GM19193 (cell line): ENCODE results near the gene MFSD8.
A peak's percentile ranks its signal among the peaks of the same experiment; 100 is the strongest.

Source experiments
- POLR2A ChIP-seq: IDR thresholded peaks from 4 replicates; pipeline ENCODE4 v1.6.1; 2011; ENCODE audit not compliant: insufficient read depth, insufficient read length; ENCODE audit errors: extremely low read depth

The MFSD8 gene

GRCh38 chr4:127965062-127965802 lies at the start of gene MFSD8, which contains the start of gene ABHD18:
MFSD8 (minus strand) TSS chr4:127965173; CDS start chr4:127965133, 40 bp downstream.
ABHD18 (plus strand) TSS chr4:127965406; CDS start chr4:127982956, 17,550 bp downstream.
- peak; percentile 87 for TF ChIP-seq POLR2A

- TF ChIP-seq POLR2A, result no peak
These were observed 44.5 kb upstream of the MFSD8 start for GRCh38 chr4:128009428-128009827.

- TF ChIP-seq POLR2A, result no peak
These were observed 41.6 kb upstream of the MFSD8 start for GRCh38 chr4:128006592-128006991.

GRCh38 chr4:127997534-127998388 lies 32.8 kb upstream of the MFSD8 start:
- no peak for TF ChIP-seq POLR2A

- no peak for TF ChIP-seq POLR2A
These were observed 30.8 kb upstream of the MFSD8 start for GRCh38 chr4:127995776-127996175.

GRCh38 chr4:127993151-127993550 lies 28.2 kb upstream of the MFSD8 start:
- TF ChIP-seq POLR2A, result no peak

GRCh38 chr4:127988638-127989037 lies 23.7 kb upstream of the MFSD8 start:
- no peak for TF ChIP-seq POLR2A

GRCh38 chr4:127985989-127986388 lies 21.0 kb upstream of the MFSD8 start:
- TF ChIP-seq POLR2A, result no peak

- TF ChIP-seq POLR2A, result no peak
These were observed 17.5 kb upstream of the MFSD8 start for GRCh38 chr4:127982445-127982844.

- no peak for TF ChIP-seq POLR2A
These were observed 14.0 kb upstream of the MFSD8 start for GRCh38 chr4:127978930-127979329.

GRCh38 chr4:127975121-127975770 lies 10.3 kb upstream of the MFSD8 start:
- TF ChIP-seq POLR2A, result no peak

GRCh38 chr4:127968586-127968985 lies 3.6 kb upstream of the MFSD8 start:
- no peak for TF ChIP-seq POLR2A

- no peak for TF ChIP-seq POLR2A
These were observed 2.3 kb upstream of the MFSD8 start for GRCh38 chr4:127967141-127967775.

- TF ChIP-seq POLR2A, result no peak
These were observed 816 bp upstream of the MFSD8 start for GRCh38 chr4:127965803-127966175.

GRCh38 chr4:127959794-127960193 lies 5.2 kb downstream of the MFSD8 start:
- no peak for TF ChIP-seq POLR2A
